SH-SY5Y (cell line): ENCODE measurements around the gene STK24.

Source experiments
- GATA2 ChIP-seq: IDR thresholded peaks from 2 replicates; pipeline ENCODE4 v1.6.1; 2011; ENCODE audit warnings: mild to moderate bottlenecking, low read depth, low read length
- GATA3 ChIP-seq: IDR thresholded peaks from 2 replicates; pipeline ENCODE4 v1.6.1; 2011; ENCODE audit warnings: low read depth, mild to moderate bottlenecking, low read length, moderate library complexity

GRCh38 chr13:98410612-98411011, 166.3 kb downstream of the STK24 start:
- TF ChIP-seq GATA2: no peak
- no peak for TF ChIP-seq GATA3
